ENCODE results near the gene VWA8.

DNA sequence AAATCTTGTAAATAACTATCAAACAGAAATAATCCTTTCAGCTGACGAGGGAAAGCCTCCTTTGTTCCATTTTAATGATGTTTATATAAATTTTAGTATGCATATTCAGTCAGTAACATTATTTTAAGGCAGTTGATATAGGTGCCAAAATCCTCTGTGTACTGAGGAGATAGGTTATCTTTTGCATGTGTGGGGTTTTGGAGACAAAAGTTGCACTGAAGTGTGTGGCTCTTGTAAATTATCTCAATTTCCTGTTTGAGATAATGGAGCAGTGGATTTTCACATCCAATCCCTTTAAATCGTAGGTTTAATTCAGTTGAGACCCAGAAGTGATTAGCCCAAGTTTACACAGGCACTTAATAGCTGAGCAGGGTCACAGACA is 396.9 kb downstream of the VWA8 start:
- TF ChIP-seq POLR2AphosphoS5 (IDR thresholded peaks at IDR 0.05) (no peak), CTCF (IDR thresholded peaks at IDR 0.05 in 8 of 11, conservative IDR thresholded peaks at IDR 0.05 in 3 of 11) (no peak), POLR2A (IDR thresholded peaks at IDR 0.05) (no peak)
